ENCODE results near the gene KRTAP4-6. TPM values are rescaled to one million over a fixed set of nuclear protein-coding genes. Genes with fewer than 3 reads are reported as not detected.
"Not testable (repeated sequence)": the region's sequence is repeated elsewhere in the genome, so short reads cannot be mapped to it uniquely, and the experiment has no call there.

The KRTAP4-6 gene
- total RNA-seq, 2 experiments from 2014 or later = not detected

DNA sequence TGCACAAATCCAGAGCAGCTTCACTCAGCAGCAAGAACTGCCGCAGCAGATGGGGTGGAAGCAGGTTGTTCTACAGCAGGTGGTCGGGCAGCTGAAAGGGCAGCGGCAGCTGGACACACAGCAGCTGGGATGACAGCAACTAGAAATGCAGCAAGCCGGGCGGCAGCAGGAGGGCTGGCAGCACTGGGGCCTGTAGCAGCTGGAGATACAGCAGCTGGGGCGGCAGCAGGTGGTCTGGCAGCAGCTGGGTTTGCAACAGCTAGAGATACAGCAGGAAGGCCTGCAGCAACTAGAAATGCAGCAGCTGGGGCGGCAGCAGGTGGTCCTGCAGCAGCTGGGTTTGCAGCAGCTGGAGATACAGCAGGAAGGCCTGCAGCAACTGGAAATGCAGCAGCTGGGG, 27.2 kb upstream of the KRTAP4-6 start:
- Mint-ChIP-seq H3K27ac (no peak overlapping the region), H3K4me1 (no peaks in the 10 kb centered on the region), H3K27me3 (peaks cover 2% of the 10 kb centered on the region), H3K4me3 (no peak overlapping the region), H3K36me3 (ENCODE audit: low read depth) (no peaks in the 10 kb centered on the region), H3K9me3 (ENCODE audit: low read depth) (no peaks in the 10 kb centered on the region)
- intact Hi-C loops (cut with DNase I, micrococcal nuclease) = no loop called here
- no peak for ATAC-seq
- POLR2A ChIA-PET = no interaction called here
- DNase-seq = no peak
- CTCF ChIA-PET = no interaction called here

DNA sequence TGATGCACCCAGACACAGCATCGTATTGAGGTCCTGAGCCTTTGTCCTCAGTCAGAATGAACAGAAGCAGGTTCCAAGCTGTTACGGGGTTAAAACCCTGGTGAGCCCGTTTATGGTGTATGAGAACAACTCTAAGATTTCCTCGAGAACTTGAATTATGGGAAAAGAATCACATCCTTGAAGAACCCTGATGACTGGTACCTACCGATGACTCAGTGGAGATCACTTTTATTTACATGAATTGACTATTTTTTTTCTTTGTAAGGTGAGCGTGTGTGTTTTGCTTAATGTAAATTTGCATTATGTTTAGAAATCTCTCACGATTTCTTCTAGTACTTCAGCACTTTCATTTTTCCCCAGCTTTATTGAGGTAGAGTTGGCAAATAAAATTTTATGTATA, 23.5 kb upstream of the KRTAP4-6 start:
- intact Hi-C loops (cut with DNase I, micrococcal nuclease) = no loop called here
- ChIA-PET POLR2A (no interaction called here), CTCF (no interaction called here)
- Mint-ChIP-seq H3K9me3 (ENCODE audit: low read depth) (no peaks in the 10 kb centered on the region), H3K27me3 (peaks cover 2% of the 10 kb centered on the region), H3K36me3 (ENCODE audit: low read depth) (no peaks in the 10 kb centered on the region), H3K4me3 (no peak overlapping the region), H3K27ac (no peak overlapping the region), H3K4me1 (no peaks in the 10 kb centered on the region)
- no peak for ATAC-seq
- no peak for DNase-seq

DNA sequence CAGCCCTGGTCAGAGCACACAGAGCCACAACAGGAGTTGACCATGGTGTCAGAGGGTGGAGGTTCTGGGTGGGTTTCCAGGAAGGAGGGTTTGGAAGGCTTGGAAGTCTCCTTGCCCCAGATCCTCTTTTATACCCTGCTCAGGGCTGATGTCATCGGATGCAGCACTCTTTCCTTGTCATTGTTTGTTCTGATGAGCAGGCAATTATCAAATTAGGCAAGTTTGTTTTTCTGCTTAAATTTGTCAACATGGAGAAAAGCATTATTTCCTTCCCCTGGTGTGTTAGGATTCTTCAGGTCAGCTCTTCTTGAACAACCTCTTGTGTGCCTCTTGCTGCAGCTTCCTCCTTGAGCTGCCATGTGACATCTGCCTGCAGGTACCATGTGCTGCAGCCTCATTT, 20.3 kb upstream of the KRTAP4-6 start, which contains the start of gene KRTAP4-4:
TSS of gene KRTAP4-4 (minus strand) at position 101 of the 400 bp plus-strand sequence. CDS start at position 44, 57 bp downstream.
- Mint-ChIP-seq H3K27me3 (peaks cover 4% of the 10 kb centered on the region), H3K4me3 (no peak within 1 kb of the TSS), H3K9me3 (ENCODE audit: low read depth) (no peaks in the 10 kb centered on the region), H3K36me3 (ENCODE audit: low read depth) (no peaks in the 10 kb centered on the region), H3K4me1 (no peaks in the 10 kb centered on the region), H3K27ac (no peak within 1 kb of the TSS)
- CTCF ChIA-PET = no interaction called here
- POLR2A ChIA-PET = no interaction called here
- ATAC-seq = no peak
- no peak for DNase-seq
- intact Hi-C loops (cut with DNase I, micrococcal nuclease) = no loop called here

DNA sequence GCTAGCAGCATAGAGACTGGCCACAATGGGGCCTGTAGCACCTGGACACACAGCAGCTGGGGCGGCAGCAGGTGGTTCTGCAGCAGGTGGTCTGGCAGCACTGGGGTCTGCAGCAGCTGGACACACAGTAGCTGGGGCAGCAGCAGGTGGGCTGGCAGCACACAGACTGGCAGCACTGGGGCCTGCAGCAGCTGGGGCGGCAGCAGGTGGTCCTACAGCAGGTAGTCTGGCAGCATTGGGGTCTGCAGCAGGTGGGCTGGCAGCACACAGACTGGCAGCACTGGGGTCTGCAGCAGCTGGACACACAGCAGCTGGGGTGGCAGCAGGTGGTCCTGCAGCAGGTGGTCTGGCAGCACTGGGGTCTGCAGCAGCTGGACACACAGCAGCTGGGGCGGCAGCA, 19.8 kb upstream of the KRTAP4-6 start:
- intact Hi-C loops (cut with DNase I, micrococcal nuclease); DNase-seq; ATAC-seq; CTCF ChIA-PET; H3K4me1 Mint-ChIP-seq; H3K9me3 Mint-ChIP-seq (ENCODE audit: low read depth); H3K4me3 Mint-ChIP-seq; H3K27me3 Mint-ChIP-seq; H3K27ac Mint-ChIP-seq; H3K36me3 Mint-ChIP-seq (ENCODE audit: low read depth): not testable (repeated sequence)
- POLR2A ChIA-PET = interaction anchor here (0.5 kb wide), 1 partner anchor 1340 kb away, joined by 6 read pairs; no protein-coding TSS in a partner anchor

DNA sequence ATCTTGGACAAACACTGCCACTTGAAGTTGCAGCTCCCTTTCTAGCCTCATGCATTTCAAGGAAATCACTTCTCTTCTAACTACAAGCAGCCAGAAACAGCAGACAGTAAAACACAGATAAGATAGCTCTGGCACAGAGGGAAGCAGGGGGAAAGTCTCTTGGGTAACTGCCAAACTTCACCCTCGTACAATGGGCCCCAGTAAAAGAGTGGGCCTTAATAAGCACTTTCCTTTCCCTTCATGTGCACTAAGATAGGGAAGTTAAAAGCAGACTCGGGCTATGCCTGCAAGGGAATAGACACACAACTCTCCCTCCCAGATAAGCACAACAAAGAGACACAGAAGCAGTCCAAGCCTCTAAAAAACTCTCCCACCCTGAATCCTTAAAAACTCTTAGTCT, 13.5 kb upstream of the KRTAP4-6 start:
- no peak overlapping the region for H3K4me3 Mint-ChIP-seq
- intact Hi-C loops (cut with DNase I, micrococcal nuclease) = no loop called here
- DNase-seq (no peak), ATAC-seq (no peak)
- POLR2A ChIA-PET = no interaction called here
- H3K9me3 Mint-ChIP-seq (ENCODE audit: low read depth) = no peaks in the 10 kb centered on the region
- no peak overlapping the region for H3K27ac Mint-ChIP-seq
- H3K27me3 Mint-ChIP-seq = peaks cover 4% of the 10 kb centered on the region
- no peaks in the 10 kb centered on the region for H3K4me1 Mint-ChIP-seq
- no peaks in the 10 kb centered on the region for H3K36me3 Mint-ChIP-seq (ENCODE audit: low read depth)
- CTCF ChIA-PET = no interaction called here

DNA sequence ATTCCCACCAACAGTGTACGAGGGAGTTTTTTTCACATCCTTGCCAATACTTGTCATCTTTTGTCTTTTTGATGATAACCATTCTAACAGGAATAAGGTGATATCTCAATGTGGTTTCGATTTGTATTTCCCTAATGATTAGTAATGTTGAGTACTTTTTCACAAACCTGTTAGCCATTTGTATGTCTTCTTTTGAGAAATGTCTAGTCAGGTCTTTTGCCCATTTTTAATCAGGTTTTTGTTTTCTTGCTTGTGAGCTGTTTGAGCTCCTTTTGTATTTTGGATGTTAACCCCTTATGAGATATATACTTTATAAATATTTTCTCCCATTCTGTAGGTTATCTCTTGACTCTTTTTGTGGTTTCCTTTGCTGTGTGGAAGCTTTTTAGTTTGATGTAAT, 11.2 kb upstream of the KRTAP4-6 start:
- ChIA-PET POLR2A (no interaction called here), CTCF (interaction anchor here (1.7 kb wide), 1 partner anchor 18 kb away, joined by 8 read pairs; no protein-coding TSS in a partner anchor)
- DNase-seq (no peak), ATAC-seq (no peak)
- intact Hi-C loops (cut with DNase I, micrococcal nuclease) = no loop called here
- no peak overlapping the region for H3K4me3 Mint-ChIP-seq
- no peaks in the 10 kb centered on the region for H3K9me3 Mint-ChIP-seq (ENCODE audit: low read depth)
- peaks cover 3% of the 10 kb centered on the region for H3K27me3 Mint-ChIP-seq
- no peaks in the 10 kb centered on the region for H3K36me3 Mint-ChIP-seq (ENCODE audit: low read depth)
- no peaks in the 10 kb centered on the region for H3K4me1 Mint-ChIP-seq
- no peak overlapping the region for H3K27ac Mint-ChIP-seq

DNA sequence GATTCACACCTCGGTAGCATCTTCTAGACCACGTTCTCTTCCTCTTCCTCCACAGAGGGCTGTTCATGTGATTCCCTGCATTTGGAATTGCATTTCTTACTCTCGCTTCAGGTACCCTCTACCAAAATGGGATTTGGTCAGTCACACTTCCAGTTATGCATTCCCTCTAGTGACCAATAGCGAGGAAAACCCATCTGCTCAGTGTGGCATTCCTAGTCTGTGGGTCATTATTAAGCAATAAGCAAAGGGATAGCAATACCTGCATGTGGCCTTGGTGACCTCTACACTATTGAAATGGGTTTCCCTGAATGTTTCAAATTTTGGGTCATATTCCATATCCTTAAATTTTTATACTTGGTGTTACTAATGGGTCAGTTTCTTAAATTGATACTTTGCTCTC, 9.7 kb upstream of the KRTAP4-6 start:
- CTCF ChIA-PET = interaction anchor here (0.7 kb wide), 1 partner anchor 134 kb away, joined by 3 read pairs; no protein-coding TSS in a partner anchor
- Mint-ChIP-seq H3K36me3 (ENCODE audit: low read depth) (no peaks in the 10 kb centered on the region), H3K27me3 (peaks cover 3% of the 10 kb centered on the region), H3K4me1 (no peaks in the 10 kb centered on the region), H3K4me3 (no peak overlapping the region), H3K9me3 (ENCODE audit: low read depth) (no peaks in the 10 kb centered on the region), H3K27ac (no peak overlapping the region)
- DNase-seq = no peak
- intact Hi-C loops (cut with DNase I, micrococcal nuclease) = no loop called here
- ATAC-seq = no peak
- POLR2A ChIA-PET = no interaction called here

DNA sequence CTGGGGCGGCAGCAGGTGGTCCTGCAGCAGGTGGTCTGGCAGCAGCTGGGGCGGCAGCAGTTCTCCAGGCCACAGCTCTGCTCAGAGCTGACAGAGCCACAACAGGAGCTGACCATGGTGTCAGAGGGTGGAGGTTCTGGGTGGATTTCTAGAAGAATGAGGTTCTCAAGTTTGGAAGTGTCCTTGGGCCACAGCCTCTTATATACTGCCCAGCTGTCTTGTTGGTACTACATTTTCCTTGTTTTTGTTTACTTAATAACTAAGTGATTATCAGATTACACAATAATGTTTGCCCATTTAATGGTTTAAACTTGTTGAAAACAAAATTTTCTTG, 9.3 kb upstream of the KRTAP4-6 start, which contains the start of gene KRTAP4-5:
TSS of gene KRTAP4-5 (minus strand) at position 174 of the 334 bp plus-strand sequence. CDS start at position 116, 58 bp downstream.
- Mint-ChIP-seq H3K36me3 (ENCODE audit: low read depth) (no peaks in the 10 kb centered on the region), H3K27me3 (peaks cover 3% of the 10 kb centered on the region), H3K4me3 (no peak within 1 kb of the TSS), H3K9me3 (ENCODE audit: low read depth) (no peaks in the 10 kb centered on the region), H3K27ac (no peak within 1 kb of the TSS), H3K4me1 (no peaks in the 10 kb centered on the region)
- intact Hi-C loops (cut with DNase I, micrococcal nuclease) = no loop called here
- CTCF ChIA-PET = interaction anchor here (0.7 kb wide), 1 partner anchor 134 kb away, joined by 3 read pairs; no protein-coding TSS in a partner anchor
- POLR2A ChIA-PET = no interaction called here
- no peak for DNase-seq
- no peak for ATAC-seq

DNA sequence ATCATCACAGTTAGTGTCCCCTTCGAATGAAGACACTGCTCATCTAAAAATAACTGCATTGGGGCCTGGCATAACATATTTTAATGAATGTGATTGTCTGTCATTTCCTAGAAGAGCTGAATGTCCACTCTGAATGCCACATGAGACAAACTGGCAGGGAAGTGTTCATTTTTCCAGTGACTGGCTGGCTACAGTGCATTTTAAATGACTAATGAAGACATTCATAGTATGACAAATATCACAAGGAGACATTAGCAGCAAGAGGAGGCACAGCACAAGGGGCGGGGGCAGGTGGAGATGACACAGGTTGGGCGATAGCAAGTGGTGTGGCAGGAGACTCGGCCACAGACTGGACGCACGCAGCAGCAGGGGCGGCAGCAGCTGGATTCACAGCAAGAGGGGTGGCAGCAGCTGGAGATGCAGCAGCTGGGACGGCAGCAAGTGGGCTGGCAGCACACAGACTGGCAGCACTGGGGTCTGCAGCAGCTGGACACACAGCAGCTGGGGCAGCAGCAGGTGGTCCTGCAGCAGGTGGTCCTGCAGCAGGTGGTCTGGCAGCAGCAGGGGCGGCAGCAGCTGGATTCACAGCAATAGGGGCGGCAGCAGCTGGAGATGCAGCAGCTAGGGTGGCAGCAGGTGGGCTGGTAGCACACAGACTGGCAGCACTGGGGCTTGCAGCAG, 8.8 kb upstream of the KRTAP4-6 start:
- intact Hi-C loops (cut with DNase I, micrococcal nuclease); H3K27ac Mint-ChIP-seq; H3K9me3 Mint-ChIP-seq (ENCODE audit: low read depth); H3K27me3 Mint-ChIP-seq; H3K4me1 Mint-ChIP-seq; H3K4me3 Mint-ChIP-seq; ATAC-seq; H3K36me3 Mint-ChIP-seq (ENCODE audit: low read depth); DNase-seq; POLR2A ChIA-PET: not testable (repeated sequence)
- CTCF ChIA-PET = interaction anchor here (0.7 kb wide), 1 partner anchor 133 kb away, joined by 3 read pairs; no protein-coding TSS in a partner anchor

DNA sequence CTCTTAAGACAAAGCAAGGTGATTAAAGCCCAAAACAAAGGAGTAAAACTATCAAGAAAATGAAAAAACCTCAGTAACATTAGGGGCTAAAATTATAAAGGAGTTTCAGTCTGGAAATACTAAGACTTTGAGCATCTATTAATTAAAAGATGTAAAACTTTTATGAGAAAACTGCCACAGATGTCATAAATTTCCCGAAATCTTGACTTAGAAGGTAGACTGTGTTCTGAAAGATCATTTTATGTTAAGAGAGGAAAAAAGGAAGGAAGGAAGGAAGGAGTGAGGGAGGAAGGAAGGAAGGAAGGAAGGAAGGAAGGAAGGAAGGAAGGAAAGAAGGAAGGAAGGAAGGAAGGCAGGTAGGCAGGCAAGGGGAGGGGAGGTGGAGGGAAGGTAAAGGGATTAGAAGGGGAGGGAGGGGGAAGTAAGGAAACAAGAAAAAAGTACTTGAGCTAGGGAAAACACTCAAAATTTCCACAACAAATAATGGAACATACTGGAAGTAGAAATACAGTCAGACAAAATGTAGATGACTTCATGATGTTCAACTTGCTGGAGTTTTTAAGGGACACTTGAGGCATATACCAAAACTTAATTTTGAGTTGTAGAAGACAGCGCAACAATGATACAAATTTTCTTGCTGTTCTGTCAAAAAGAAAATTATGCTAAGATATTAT, 7.3 kb upstream of the KRTAP4-6 start:
- CTCF ChIA-PET = no interaction called here
- intact Hi-C loops (cut with DNase I, micrococcal nuclease) = no loop called here

DNA sequence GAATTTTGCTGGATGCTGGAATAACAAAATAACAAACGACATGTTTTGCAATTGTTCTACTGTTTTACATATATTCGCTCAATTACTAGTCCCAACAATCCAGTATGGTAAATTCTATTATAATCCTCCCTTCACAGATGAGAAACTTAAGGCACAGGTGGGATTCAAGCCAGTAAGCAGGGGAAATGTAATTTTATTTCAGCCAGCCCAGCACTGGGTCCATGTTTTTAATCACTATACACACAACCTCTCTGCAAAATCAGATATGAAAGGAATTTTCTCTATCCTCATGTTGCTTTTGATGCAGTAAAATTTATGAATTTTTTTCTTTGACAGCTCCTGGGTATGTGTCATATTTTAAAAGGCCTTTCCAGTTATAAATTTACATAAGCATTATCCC, 4.9 kb upstream of the KRTAP4-6 start:
- POLR2A ChIA-PET = no interaction called here
- no peak for DNase-seq

More for the DNA sequence above, 7.3 kb upstream of the KRTAP4-6 start:
- ATAC-seq (no peak), DNase-seq (no peak)
- peaks cover 13% of the 10 kb centered on the region for H3K9me3 Mint-ChIP-seq (ENCODE audit: low read depth)
- H3K27me3 Mint-ChIP-seq = peaks cover 3% of the 10 kb centered on the region
- no peak overlapping the region for H3K4me3 Mint-ChIP-seq
- POLR2A ChIA-PET = no interaction called here
- no peak overlapping the region for H3K27ac Mint-ChIP-seq
- H3K4me1 Mint-ChIP-seq = no peaks in the 10 kb centered on the region
- H3K36me3 Mint-ChIP-seq (ENCODE audit: low read depth) = peaks cover 2% of the 10 kb centered on the region

DNA sequence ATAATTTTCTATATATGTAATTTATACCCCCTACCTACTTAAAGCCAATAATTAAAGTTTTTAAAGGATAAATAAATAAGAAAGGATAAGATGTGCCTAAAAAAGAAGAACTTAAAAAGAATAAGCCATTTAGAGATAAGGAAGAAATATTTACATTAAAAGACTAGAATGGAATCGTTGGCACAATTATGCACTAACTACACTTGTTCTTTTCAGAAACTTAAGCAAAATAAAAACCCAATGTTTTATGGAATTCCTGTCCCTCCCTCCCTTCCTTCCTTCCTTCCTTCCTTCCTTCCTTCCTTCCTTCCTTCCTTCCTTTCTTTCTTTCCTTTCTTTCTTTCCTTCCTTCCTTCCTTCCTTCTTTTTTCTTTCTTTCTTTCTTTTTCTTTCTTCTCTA, 4.5 kb upstream of the KRTAP4-6 start:
- POLR2A ChIA-PET = no interaction called here
- Mint-ChIP-seq H3K36me3 (ENCODE audit: low read depth) (peaks cover 2% of the 10 kb centered on the region), H3K27ac (no peak overlapping the region), H3K4me1 (no peaks in the 10 kb centered on the region), H3K9me3 (ENCODE audit: low read depth) (peaks cover 17% of the 10 kb centered on the region), H3K27me3 (peaks cover 3% of the 10 kb centered on the region), H3K4me3 (no peak overlapping the region)
- DNase-seq = no peak
- intact Hi-C loops (cut with DNase I, micrococcal nuclease) = no loop called here
- CTCF ChIA-PET = no interaction called here
- ATAC-seq = no peak

More for the DNA sequence above, 4.9 kb upstream of the KRTAP4-6 start:
- intact Hi-C loops (cut with DNase I, micrococcal nuclease) = no loop called here
- Mint-ChIP-seq H3K4me3 (no peak overlapping the region), H3K36me3 (ENCODE audit: low read depth) (peaks cover 2% of the 10 kb centered on the region), H3K27me3 (peaks cover 3% of the 10 kb centered on the region), H3K27ac (no peak overlapping the region), H3K9me3 (ENCODE audit: low read depth) (peaks cover 17% of the 10 kb centered on the region), H3K4me1 (no peaks in the 10 kb centered on the region)
- ATAC-seq = no peak
- CTCF ChIA-PET = interaction anchor here (1.1 kb wide), 1 partner anchor 38 kb away, joined by 3 read pairs; no protein-coding TSS in a partner anchor

All from activated CD4-positive, alpha-beta T cell treated with anti-CD3 and anti-CD28 coated beads for 36 hours (primary cell).